Kidney capillary endothelial cell (primary cell): ENCODE results near the gene PGLYRP2.
A peak's percentile ranks its signal among the peaks of the same experiment; 100 is the strongest.
"Not testable (repeated sequence)": the region's sequence is repeated elsewhere in the genome, so short reads cannot be mapped to it uniquely, and the experiment has no call there.

Experiments used
- DNase-seq: peaks from one replicate; pipeline ENCODE4 v3.0.0-alpha.2; 2018; ENCODE audit warnings: low spot score

The PGLYRP2 gene

GRCh38 chr19:15488489-15489226 lies 9.4 kb upstream of the PGLYRP2 start:
- no peak for DNase-seq

- no peak for DNase-seq
Measured at GRCh38 chr19:15487038-15487437, 7.7 kb upstream of the PGLYRP2 start.

GRCh38 chr19:15485768-15486167 lies 6.5 kb upstream of the PGLYRP2 start:
- DNase-seq = not testable (repeated sequence)

- DNase-seq = not testable (repeated sequence)
Measured at GRCh38 chr19:15480996-15481395, 1.7 kb upstream of the PGLYRP2 start.

GRCh38 chr19:15476325-15476724 lies 3.0 kb downstream of the PGLYRP2 start:
- no peak for DNase-seq

GRCh38 chr19:15475611-15476010 lies 3.7 kb downstream of the PGLYRP2 start:
- no peak for DNase-seq

GRCh38 chr19:15475169-15475568 lies 4.1 kb downstream of the PGLYRP2 start:
- DNase-seq = no peak

- not testable (repeated sequence) for DNase-seq
Measured at GRCh38 chr19:15473821-15474220, 5.5 kb downstream of the PGLYRP2 start.

GRCh38 chr19:15471639-15472101 lies 7.6 kb downstream of the PGLYRP2 start:
- no peak for DNase-seq

GRCh38 chr19:15469513-15470297 lies 9.6 kb downstream of the PGLYRP2 start:
- DNase-seq = no peak

- DNase-seq = no peak
Measured at GRCh38 chr19:15468675-15469512, 10.4 kb downstream of the PGLYRP2 start.

- DNase-seq = no peak
Measured at GRCh38 chr19:15467734-15468214, 11.5 kb downstream of the PGLYRP2 start.

GRCh38 chr19:15466851-15467733 lies 12.2 kb downstream of the PGLYRP2 start:
- peak; percentile 75 for DNase-seq

- no peak for DNase-seq
Measured at GRCh38 chr19:15464394-15465385, 14.6 kb downstream of the PGLYRP2 start, which contains the start of gene RASAL3. Gene RASAL3, minus strand, starts transcription at chr19:15464544. Its CDS starts 186 bp downstream, at chr19:15464358.

- no peak for DNase-seq
Measured at GRCh38 chr19:15463861-15464371, 15.4 kb downstream of the PGLYRP2 start.

- no peak for DNase-seq
Measured at GRCh38 chr19:15461694-15462093, 17.6 kb downstream of the PGLYRP2 start.

GRCh38 chr19:15457701-15458484 lies 21.4 kb downstream of the PGLYRP2 start:
- no peak for DNase-seq

- no peak for DNase-seq
Measured at GRCh38 chr19:15456871-15457700, 22.2 kb downstream of the PGLYRP2 start.
